Astrocyte (in vitro differentiated cells and primary cell): ENCODE results near the gene RXFP2. TPM values are rescaled to one million over a fixed set of nuclear protein-coding genes. Genes with fewer than 3 reads are reported as not detected.

Source experiments
- DNase-seq: peaks from one replicate; pipeline ENCODE4 v3.0.0-alpha.2; 2010; ENCODE audit warnings: low read depth
- FAIRE-seq: peaks from 2 replicates; lab custom pipeline; 2011; peaks lifted over from hg19 to GRCh38; lab: Jason Lieb, UNC
- H2AFZ ChIP-seq: 2 replicates; pipeline ENCODE4 v1.6.0; 2012; ENCODE audit warnings: low read depth, low read length, inconsistent platforms
- H3K27ac ChIP-seq: 2 replicates; pipeline ENCODE4 v1.5.1; 2011; ENCODE audit warnings: low read depth, low read length, inconsistent platforms
- H3K27me3 ChIP-seq: 2 replicates; pipeline ENCODE4 v1.6.0; 2011; ENCODE audit warnings: low read length, inconsistent platforms; ENCODE audit not compliant: insufficient read depth
- H3K36me3 ChIP-seq: 2 replicates; pipeline ENCODE4 v1.5.1; 2011; ENCODE audit warnings: low read length, inconsistent platforms; ENCODE audit not compliant: insufficient read depth
- H3K4me1 ChIP-seq: 2 replicates; pipeline ENCODE4 v1.5.1; 2011; ENCODE audit warnings: low read length, inconsistent platforms; ENCODE audit not compliant: insufficient read depth
- H3K4me2 ChIP-seq: 2 replicates; pipeline ENCODE4 v1.6.0; 2012; ENCODE audit warnings: low read length, inconsistent platforms
- H3K4me3 ChIP-seq: 2 replicates; pipeline ENCODE4 v1.5.1; 2011; ENCODE audit warnings: low read depth, mild to moderate bottlenecking, low read length, inconsistent platforms; ENCODE audit not compliant: insufficient read depth
- H3K79me2 ChIP-seq: 2 replicates; pipeline ENCODE4 v1.6.0; 2012; ENCODE audit warnings: mild to moderate bottlenecking, low read length, inconsistent platforms; ENCODE audit not compliant: insufficient read depth
- H3K9ac ChIP-seq: 2 replicates; pipeline ENCODE4 v1.6.0; 2012; ENCODE audit warnings: mild to moderate bottlenecking, low read length, inconsistent platforms
- H3K9me3 ChIP-seq: 2 replicates; pipeline ENCODE4 v1.5.1; 2012; ENCODE audit warnings: low read depth, mild to moderate bottlenecking, low read length, inconsistent platforms; ENCODE audit not compliant: insufficient read depth
- H4K20me1 ChIP-seq: 2 replicates; pipeline ENCODE4 v1.6.0; 2012; ENCODE audit warnings: low read length, inconsistent platforms; ENCODE audit not compliant: insufficient read depth
- H3K27ac Mint-ChIP-seq: one replicate; pipeline ENCODE4 v1.8.0; 2021; ENCODE audit warnings: mild to moderate bottlenecking, mixed read lengths; ENCODE audit not compliant: unreplicated experiment
- H3K27me3 Mint-ChIP-seq: one replicate; pipeline ENCODE4 v1.8.0; 2021; ENCODE audit warnings: low read depth, mixed read lengths; ENCODE audit not compliant: unreplicated experiment
- H3K36me3 Mint-ChIP-seq: one replicate; pipeline ENCODE4 v1.8.0; 2021; ENCODE audit warnings: low read depth, mixed read lengths; ENCODE audit not compliant: unreplicated experiment
- H3K4me1 Mint-ChIP-seq: one replicate; pipeline ENCODE4 v1.8.0; 2021; ENCODE audit warnings: low read depth, mixed read lengths; ENCODE audit not compliant: unreplicated experiment
- H3K4me3 Mint-ChIP-seq: one replicate; pipeline ENCODE4 v1.8.0; 2021; ENCODE audit warnings: mild to moderate bottlenecking, moderate library complexity, mixed read lengths; ENCODE audit not compliant: unreplicated experiment
- H3K9me3 Mint-ChIP-seq: one replicate; pipeline ENCODE4 v1.8.0; 2021; ENCODE audit warnings: mild to moderate bottlenecking, mixed read lengths; ENCODE audit not compliant: unreplicated experiment
- EZH2 ChIP-seq: IDR thresholded peaks from 2 replicates; pipeline ENCODE4 v1.6.1; 2012; ENCODE audit warnings: mild to moderate bottlenecking, low read length, inconsistent platforms; ENCODE audit not compliant: insufficient read depth
- total RNA-seq: library from RNA; stranded (reverse); gene quantifications from 2 replicates; pipeline ENCODE4 v1.2.1, GENCODE V29; 2021
- TF ChIP-seq, protein P1 (sequence below): IDR thresholded peaks from 2 replicates; pipeline ENCODE4 v1.5.1; 2011; ENCODE audit warnings: low read depth, mild to moderate bottlenecking, inconsistent platforms, low read length, moderate library complexity; ENCODE audit not compliant: insufficient read depth

The RXFP2 gene
- total RNA-seq, 1 donor from 2014 or later, result not detected

DNA sequence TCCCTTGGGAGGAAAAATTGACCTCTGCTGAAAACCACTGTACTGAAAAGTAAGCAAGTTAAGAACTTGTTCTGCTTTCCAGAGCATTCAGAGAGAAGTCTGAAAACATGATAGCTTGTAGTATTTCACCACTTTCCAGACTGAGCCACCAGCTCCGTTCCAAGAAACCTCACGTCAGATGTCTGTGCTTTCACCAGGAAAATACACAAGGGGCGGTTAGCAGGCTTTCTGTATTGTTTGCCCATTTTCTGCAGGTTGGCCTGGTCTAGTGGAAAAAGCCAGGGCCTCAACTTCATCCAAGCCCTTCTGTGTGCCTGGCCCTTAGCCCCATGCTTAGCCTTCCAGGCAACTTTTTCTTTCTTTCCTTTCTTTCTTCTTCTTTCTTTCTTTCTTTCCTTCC lies 36.4 kb downstream of the RXFP2 start:
- Histone ChIP-seq H4K20me1 (no peaks in the 10 kb centered on the region), H2AFZ (no peak overlapping the region), H3K4me1 (peaks cover 9% of the 10 kb centered on the region), H3K9ac (no peak overlapping the region), H3K4me3 (no peak overlapping the region), H3K27ac (no peak overlapping the region), H3K9me3 (no peaks in the 10 kb centered on the region), H3K79me2 (no peaks in the 10 kb centered on the region), H3K36me3 (no peaks in the 10 kb centered on the region), H3K4me2 (no peak overlapping the region), H3K27me3 (no peaks in the 10 kb centered on the region)
- Mint-ChIP-seq H3K4me3 (no peak overlapping the region), H3K36me3 (no peaks in the 10 kb centered on the region), H3K27ac (no peak overlapping the region), H3K9me3 (no peaks in the 10 kb centered on the region), H3K4me1 (peaks cover 5% of the 10 kb centered on the region), H3K27me3 (peaks cover 4% of the 10 kb centered on the region)
- DNase-seq (peak; percentile 31), FAIRE-seq (no peak)
- no peak for TF ChIP-seq EZH2
- TF ChIP-seq, protein P1, sequence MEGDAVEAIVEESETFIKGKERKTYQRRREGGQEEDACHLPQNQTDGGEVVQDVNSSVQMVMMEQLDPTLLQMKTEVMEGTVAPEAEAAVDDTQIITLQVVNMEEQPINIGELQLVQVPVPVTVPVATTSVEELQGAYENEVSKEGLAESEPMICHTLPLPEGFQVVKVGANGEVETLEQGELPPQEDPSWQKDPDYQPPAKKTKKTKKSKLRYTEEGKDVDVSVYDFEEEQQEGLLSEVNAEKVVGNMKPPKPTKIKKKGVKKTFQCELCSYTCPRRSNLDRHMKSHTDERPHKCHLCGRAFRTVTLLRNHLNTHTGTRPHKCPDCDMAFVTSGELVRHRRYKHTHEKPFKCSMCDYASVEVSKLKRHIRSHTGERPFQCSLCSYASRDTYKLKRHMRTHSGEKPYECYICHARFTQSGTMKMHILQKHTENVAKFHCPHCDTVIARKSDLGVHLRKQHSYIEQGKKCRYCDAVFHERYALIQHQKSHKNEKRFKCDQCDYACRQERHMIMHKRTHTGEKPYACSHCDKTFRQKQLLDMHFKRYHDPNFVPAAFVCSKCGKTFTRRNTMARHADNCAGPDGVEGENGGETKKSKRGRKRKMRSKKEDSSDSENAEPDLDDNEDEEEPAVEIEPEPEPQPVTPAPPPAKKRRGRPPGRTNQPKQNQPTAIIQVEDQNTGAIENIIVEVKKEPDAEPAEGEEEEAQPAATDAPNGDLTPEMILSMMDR, result no peak

DNA sequence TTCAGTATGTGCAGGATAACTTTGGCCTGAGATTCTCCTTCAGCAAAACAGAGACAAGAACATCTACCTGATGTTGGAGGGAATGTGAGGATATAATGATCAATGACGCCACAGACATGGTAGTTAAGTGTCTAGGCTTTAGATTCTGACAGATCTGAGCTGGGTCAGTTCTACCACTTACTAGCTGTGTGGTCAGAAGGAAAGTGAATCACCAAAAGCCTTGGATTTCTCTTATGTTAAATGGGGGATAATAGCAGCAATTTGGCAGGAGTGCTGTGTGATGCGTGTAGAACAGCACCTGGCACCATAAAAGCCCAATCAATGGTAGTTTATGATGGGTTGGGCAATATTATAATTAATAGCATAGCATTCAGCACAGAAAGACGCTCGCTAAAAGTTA lies 41.7 kb downstream of the RXFP2 start:
- no peak overlapping the region for H3K27ac ChIP-seq
- Mint-ChIP-seq H3K4me3 (no peak overlapping the region), H3K27ac (no peak overlapping the region), H3K36me3 (no peaks in the 10 kb centered on the region), H3K9me3 (peaks cover 3% of the 10 kb centered on the region), H3K4me1 (no peaks in the 10 kb centered on the region), H3K27me3 (peaks cover 2% of the 10 kb centered on the region)
- no peaks in the 10 kb centered on the region for H3K4me1 ChIP-seq
- H3K9ac ChIP-seq, result no peak overlapping the region
- no peaks in the 10 kb centered on the region for H3K79me2 ChIP-seq
- TF ChIP-seq, protein P1, result no peak
- TF ChIP-seq EZH2, result no peak
- H3K27me3 ChIP-seq, result no peaks in the 10 kb centered on the region
- H2AFZ ChIP-seq, result no peak overlapping the region
- H3K4me3 ChIP-seq, result no peak overlapping the region
- no peak overlapping the region for H3K4me2 ChIP-seq
- no peaks in the 10 kb centered on the region for H4K20me1 ChIP-seq
- FAIRE-seq (no peak), DNase-seq (no peak)
- no peaks in the 10 kb centered on the region for H3K9me3 ChIP-seq
- H3K36me3 ChIP-seq, result no peaks in the 10 kb centered on the region

DNA sequence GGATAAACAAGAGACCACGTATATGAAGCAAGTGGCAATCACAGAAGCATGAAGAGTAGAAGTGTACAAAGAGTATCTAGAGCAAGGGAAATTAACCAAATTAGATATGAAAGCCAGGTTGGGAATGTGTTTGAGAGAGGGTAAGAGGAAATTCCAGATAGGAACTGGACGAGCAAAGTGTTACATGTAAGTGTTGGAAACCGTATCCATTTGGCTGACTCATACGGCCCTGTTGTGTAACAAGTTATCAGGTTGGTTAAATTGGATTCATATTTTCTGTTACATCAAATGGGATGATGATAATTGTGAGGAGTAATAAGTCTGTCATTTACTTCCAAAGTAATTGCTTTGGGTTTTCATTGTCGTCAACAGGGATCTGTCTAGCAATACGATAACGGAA lies 46.7 kb downstream of the RXFP2 start:
- FAIRE-seq (no peak), DNase-seq (peak; percentile 39)
- Histone ChIP-seq H3K36me3 (no peaks in the 10 kb centered on the region), H3K27me3 (no peaks in the 10 kb centered on the region), H3K9me3 (no peaks in the 10 kb centered on the region), H4K20me1 (no peaks in the 10 kb centered on the region), H3K27ac (no peak overlapping the region), H2AFZ (no peak overlapping the region), H3K9ac (no peak overlapping the region), H3K79me2 (no peaks in the 10 kb centered on the region), H3K4me2 (no peak overlapping the region), H3K4me1 (no peaks in the 10 kb centered on the region), H3K4me3 (no peak overlapping the region)
- Mint-ChIP-seq H3K4me1 (peaks cover 4% of the 10 kb centered on the region), H3K27ac (no peak overlapping the region), H3K36me3 (no peaks in the 10 kb centered on the region), H3K27me3 (peaks cover 2% of the 10 kb centered on the region), H3K4me3 (no peak overlapping the region), H3K9me3 (peaks cover 3% of the 10 kb centered on the region)
- no peak for TF ChIP-seq EZH2
- TF ChIP-seq, protein P1, result no peak
